Esophagus muscularis mucosa (tissue), 4 donors: Measurements from ENCODE around the gene TUFT1. TPM values are rescaled to one million over a fixed set of nuclear protein-coding genes. Genes with fewer than 3 reads are reported as not detected.

Experiments
- DNase-seq: peaks from one replicate; pipeline ENCODE4 v3.0.0-alpha.2; 2017; ENCODE audit errors: extremely low spot score
- H3K27ac ChIP-seq, 4 donors: fragments of 200-600 bp; sonication (generic); replicated peaks in 1 of 4; 1 replicate in 3 of 4; 2 replicates in 1 of 4; pipeline ENCODE4 v1.5.1; 2016 to 2019; ENCODE audit warnings: mild to moderate bottlenecking in 1 of 4
- H3K27me3 ChIP-seq, 4 donors: fragments of 200-600 bp; sonication (generic); one replicate each; pipeline versions ENCODE4 v1.5.1 to v1.6.0; 2016 to 2019
- H3K36me3 ChIP-seq, 4 donors: fragments of 200-600 bp; sonication (generic); one replicate each; pipeline ENCODE4 v1.5.1; 2016 to 2019
- H3K4me1 ChIP-seq, 4 donors: fragments of 200-600 bp; sonication (generic); one replicate each; pipeline ENCODE4 v1.5.1; 2016 to 2019
- H3K4me3 ChIP-seq, 4 donors: fragments of 200-600 bp; sonication (generic); 1 replicate in 2 of 4; 2 replicates in 2 of 4; pipeline ENCODE4 v1.5.1; 2016 to 2019; ENCODE audit warnings: mild to moderate bottlenecking in 4 of 4, moderate library complexity in 1 of 4
- H3K9me3 ChIP-seq, 4 donors: fragments of 200-600 bp; sonication (generic); 1 replicate in 3 of 4; 2 replicates in 1 of 4; pipeline ENCODE4 v1.5.1; 2016 to 2019
- CTCF ChIP-seq, 3 experiments: fragments of 200-600 bp in 2 of 3; fragments of 450-650 bp in 1 of 3; sonication (generic) in 2 of 3; IDR thresholded peaks; one replicate each; pipeline ENCODE4 v1.5.1; 2017 to 2019; ENCODE audit warnings: antibody characterized with exemption in 3 of 3, mild to moderate bottlenecking in 2 of 3, moderate library complexity in 1 of 3
- EP300 ChIP-seq: sonication (generic); formaldehyde crosslinking; IDR thresholded peaks from one replicate; pipeline ENCODE4 v1.6.1; 2017; ENCODE audit warnings: antibody characterized with exemption
- POLR2A ChIP-seq: fragments of 450-650 bp; IDR thresholded peaks from one replicate; pipeline ENCODE4 v1.6.1; 2017; ENCODE audit warnings: antibody characterized with exemption, moderate library complexity, mild to moderate bottlenecking, low read depth
- POLR2AphosphoS5 ChIP-seq, 2 donors: sonication (generic); formaldehyde crosslinking; IDR thresholded peaks; one replicate each; pipeline ENCODE4 v1.6.1; 2017; ENCODE audit warnings: antibody characterized with exemption in 2 of 2
- WGBS: methylation state at CpG from one replicate; pipeline ENCODE4 v1.1.5; 2018; 5-methylcytosine and 5-hydroxymethylcytosine counted together
- intact Hi-C: fragments of 100-400 bp; cut with DNase I; formaldehyde crosslinking; loops from one replicate; pipeline ENCODE4 v1.15.1; 2023
- total RNA-seq, 4 donors: library from RNA; depleted of rRNA; stranded (reverse); fragments of >200 nt; gene quantifications; one replicate each; pipeline versions ENCODE4 v1.1.0 to v1.2.1, GENCODE V29; 2016

Gene TUFT1
- total RNA-seq, 4 donors from 2014 or later = 10.4 to 24.2 (median 15.9) TPM

DNA sequence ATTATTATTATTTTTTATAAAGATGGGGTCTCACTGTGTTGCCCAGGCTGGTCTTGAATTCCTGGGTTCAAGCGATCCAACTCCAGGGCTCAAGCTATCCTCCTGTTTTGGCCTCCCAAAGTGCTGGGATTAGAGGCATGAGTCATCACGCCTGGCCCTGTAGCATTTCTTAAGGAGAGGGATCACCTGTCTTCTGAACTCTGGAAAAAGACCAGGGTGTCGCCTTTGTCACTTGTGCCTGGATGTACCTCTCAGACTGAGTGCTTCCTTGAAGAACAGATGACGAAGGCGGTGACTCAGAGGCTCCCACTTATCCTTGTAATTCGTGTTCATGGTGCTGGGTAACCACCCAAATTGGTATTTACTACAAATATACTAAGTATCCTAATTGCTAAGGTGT is 31.3 kb upstream of the TUFT1 start:
- H3K4me3 ChIP-seq = no peak overlapping the region
- intact Hi-C loops = no loop called here
- TF ChIP-seq POLR2AphosphoS5 (IDR thresholded peaks at IDR 0.05) = no peak
- TF ChIP-seq EP300 = no peak
- TF ChIP-seq POLR2A = no peak
- no peak for TF ChIP-seq CTCF (IDR thresholded peaks at IDR 0.05)

DNA sequence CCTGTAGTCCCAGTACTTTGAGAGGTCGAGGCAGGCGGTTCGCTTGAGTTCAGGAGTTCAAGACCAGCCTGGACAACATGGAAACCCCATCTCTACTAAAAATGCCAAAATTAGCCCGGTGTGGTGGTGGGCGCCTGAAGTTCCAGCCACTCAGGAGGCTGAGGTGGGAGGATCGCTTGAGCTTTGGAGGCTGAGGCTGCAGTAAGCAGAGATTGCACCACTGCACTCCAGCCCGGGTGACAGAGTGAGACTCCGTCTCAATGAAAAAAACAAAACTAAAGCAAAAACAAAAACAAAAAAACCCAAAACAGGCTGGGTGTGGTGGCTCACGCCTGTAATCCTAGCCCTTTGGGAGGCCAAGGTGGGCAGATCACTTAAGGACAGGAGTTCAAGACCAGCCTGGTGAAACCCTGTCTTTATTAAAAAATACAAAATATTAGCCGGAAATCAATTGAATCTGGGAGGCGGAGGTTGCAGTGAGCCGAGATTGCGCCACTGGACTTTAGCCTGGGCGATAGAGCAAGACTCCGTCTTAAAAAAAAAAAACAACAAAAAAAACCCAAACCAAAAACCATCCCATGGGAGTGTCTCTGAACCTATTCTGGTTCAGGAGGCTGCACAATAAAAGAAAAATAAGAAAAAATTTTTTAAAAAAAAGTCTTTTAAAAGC is 30.6 kb upstream of the TUFT1 start:
- H3K4me3 ChIP-seq = no peak overlapping the region
- H3K4me1 ChIP-seq = peaks cover 14 to 27% (median 21%) of the 10 kb centered on the region in 4 donors
- no peaks in the 10 kb centered on the region for H3K27me3 ChIP-seq
- no peak for DNase-seq
- intact Hi-C loops = no loop called here
- WGBS = 95% methylated on average over 15 of the region's 15 CpGs
- no peaks in the 10 kb centered on the region for H3K9me3 ChIP-seq
- no peak overlapping the region for H3K27ac ChIP-seq
- no peaks in the 10 kb centered on the region for H3K36me3 ChIP-seq
- TF ChIP-seq POLR2AphosphoS5 (IDR thresholded peaks at IDR 0.05) (no peak), CTCF (IDR thresholded peaks at IDR 0.05) (no peak), EP300 (no peak), POLR2A (no peak)

More for the DNA sequence above, 31.3 kb upstream of the TUFT1 start:
- no peaks in the 10 kb centered on the region for H3K27me3 ChIP-seq
- no peak overlapping the region for H3K27ac ChIP-seq
- H3K9me3 ChIP-seq = no peaks in the 10 kb centered on the region
- H3K36me3 ChIP-seq = no peaks in the 10 kb centered on the region
- DNase-seq = no peak
- 80% methylated on average over 6 of the region's 6 CpGs for WGBS
- H3K4me1 ChIP-seq = peaks cover 14 to 27% (median 21%) of the 10 kb centered on the region in 4 donors

- H3K4me3 ChIP-seq = no peak overlapping the region
- DNase-seq = no peak
- H3K27me3 ChIP-seq = no peaks in the 10 kb centered on the region
- TF ChIP-seq EP300 (no peak), CTCF (IDR thresholded peaks at IDR 0.05) (no peak), POLR2AphosphoS5 (IDR thresholded peaks at IDR 0.05) (no peak), POLR2A (no peak)
- intact Hi-C loops = no loop called here
- peaks cover 14 to 27% (median 21%) of the 10 kb centered on the region in 4 donors for H3K4me1 ChIP-seq
- 45% methylated on average over 9 of the region's 9 CpGs for WGBS
- H3K27ac ChIP-seq = peak overlapping the region in 2 of 4 donors; percentile 83 to 86
- no peaks in the 10 kb centered on the region for H3K9me3 ChIP-seq
- no peaks in the 10 kb centered on the region for H3K36me3 ChIP-seq
These were observed 30.1 kb upstream of the TUFT1 start for GRCh38 chr1:151510020-151510405.

- H3K9me3 ChIP-seq = no peaks in the 10 kb centered on the region
- TF ChIP-seq POLR2AphosphoS5 (IDR thresholded peaks at IDR 0.05) = no peak
- peak overlapping the region; percentile 77 to 78 (median 78) for H3K4me3 ChIP-seq
- H3K4me1 ChIP-seq = peaks cover 14 to 27% (median 21%) of the 10 kb centered on the region in 4 donors
- peak overlapping the region; percentile 75 to 86 (median 81) for H3K27ac ChIP-seq
- intact Hi-C loops = no loop called here
- WGBS = 9% methylated on average over 10 of the region's 10 CpGs
- no peak for DNase-seq
- H3K36me3 ChIP-seq = no peaks in the 10 kb centered on the region
- H3K27me3 ChIP-seq = no peaks in the 10 kb centered on the region
These were observed 29.5 kb upstream of the TUFT1 start for GRCh38 chr1:151510614-151510956.

- H3K4me1 ChIP-seq = peaks cover 14 to 28% (median 26%) of the 10 kb centered on the region in 4 donors
- H3K27me3 ChIP-seq = no peaks in the 10 kb centered on the region
- 0% methylated on average over 16 of the region's 68 CpGs for WGBS
- no peaks in the 10 kb centered on the region for H3K36me3 ChIP-seq
- no peaks in the 10 kb centered on the region for H3K9me3 ChIP-seq
- H3K27ac ChIP-seq = peak within 1 kb of the TSS; percentile 75 to 86 (median 81)
- intact Hi-C loops = no loop called here
- H3K4me3 ChIP-seq = peak within 1 kb of the TSS; percentile 77 to 78 (median 78)
- peak; percentile 93 for DNase-seq
- TF ChIP-seq POLR2AphosphoS5 (IDR thresholded peaks at IDR 0.05) (peak; percentile 40 to 44), EP300 (no peak)
These were observed 29.0 kb upstream of the TUFT1 start, which contains the start of gene CGN for GRCh38 chr1:151510957-151511635. Gene CGN (plus strand): TSS chr1:151511387. CDS start chr1:151518520, 7,133 bp downstream.
